PC-3 (cell line): Measurements from ENCODE around the gene ACSM3.

Source experiments
- CTCF ChIP-seq: fragments of 300-600 bp; sonication (generic); conservative IDR thresholded peaks from 2 replicates; pipeline ENCODE4 v1.5.1; 2017; ENCODE audit warnings: antibody characterized with exemption, low read depth, mild to moderate bottlenecking, low read length
- EZH2phosphoT487 ChIP-seq: fragments of 300-600 bp; sonication (generic); IDR thresholded peaks from 2 replicates; pipeline ENCODE4 v1.6.1; 2018; ENCODE audit warnings: mild to moderate bottlenecking, antibody characterized with exemption, low read length, borderline replicate concordance

DNA sequence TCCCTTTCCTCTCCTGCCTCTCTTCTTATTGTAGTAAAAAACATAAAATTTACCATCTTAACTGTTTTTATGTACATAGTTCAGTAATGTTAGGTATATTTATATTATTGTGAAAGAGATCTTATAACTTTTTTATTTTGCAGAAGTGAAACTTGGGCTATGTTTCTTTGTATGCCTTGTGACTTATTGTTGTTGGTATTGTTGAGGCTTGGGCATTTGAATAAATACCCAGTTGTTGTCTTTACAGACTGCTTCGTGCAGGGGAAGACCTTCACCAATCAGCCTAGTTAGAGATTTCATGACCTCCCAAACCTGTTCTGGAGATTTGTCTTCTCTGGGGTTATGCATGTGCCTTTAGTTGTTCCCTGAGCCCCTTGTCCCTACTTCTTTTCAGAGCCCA is 74.4 kb downstream of the ACSM3 start:
- TF ChIP-seq CTCF (no peak), EZH2phosphoT487 (no peak)
